Esophagus squamous epithelium (tissue), 5 donors: ENCODE results near the gene MESP1. TPM values are rescaled to one million over a fixed set of nuclear protein-coding genes. Genes with fewer than 3 reads are reported as not detected.

Experiments
- DNase-seq: peaks from one replicate; lab custom pipeline; 2025; lab: John Stamatoyannopoulos, UW
- H3K27ac ChIP-seq, 4 donors: fragments of 200-600 bp; sonication (generic); one replicate each; pipeline ENCODE4 v1.5.1; 2016 to 2019; ENCODE audit warnings: mild to moderate bottlenecking in 1 of 4
- H3K27me3 ChIP-seq, 4 donors: fragments of 200-600 bp; sonication (generic); 1 replicate in 3 of 4; 2 replicates in 1 of 4; pipeline versions ENCODE4 v1.5.1 to v1.6.0; 2017 to 2021; ENCODE audit warnings: antibody characterized with exemption in 1 of 4
- H3K36me3 ChIP-seq, 3 donors: fragments of 200-600 bp; sonication (generic); one replicate each; pipeline ENCODE4 v1.5.1; 2016 to 2019
- H3K4me1 ChIP-seq, 3 donors: fragments of 200-600 bp; sonication (generic); one replicate each; pipeline ENCODE4 v1.5.1; 2017 to 2019
- H3K4me3 ChIP-seq, 4 donors: fragments of 200-600 bp; sonication (generic); 1 replicate in 3 of 4; 2 replicates in 1 of 4; pipeline ENCODE4 v1.5.1; 2016 to 2019; ENCODE audit warnings: mild to moderate bottlenecking in 2 of 4, moderate library complexity in 1 of 4
- H3K9me3 ChIP-seq, 3 donors: fragments of 200-600 bp; sonication (generic); one replicate each; pipeline ENCODE4 v1.5.1; 2016 to 2019
- CTCF ChIP-seq, 6 experiments: fragments of 450-650 bp in 4 of 6; fragments of 200-600 bp in 2 of 6; sonication (generic) in 2 of 6; IDR thresholded peaks; one replicate each; pipeline ENCODE4 v1.5.1; 2016 to 2019; ENCODE audit warnings: antibody characterized with exemption in 6 of 6, mild to moderate bottlenecking in 4 of 6, moderate library complexity in 4 of 6
- POLR2A ChIP-seq, 4 donors: fragments of 450-650 bp; IDR thresholded peaks; one replicate each; pipeline ENCODE4 v1.6.1; 2017; ENCODE audit warnings: antibody characterized with exemption in 4 of 4, mild to moderate bottlenecking in 4 of 4, moderate library complexity in 3 of 4
- WGBS, 2 donors: methylation state at CpG; one replicate each; pipeline ENCODE4 v1.1.5; 2018; 5-methylcytosine and 5-hydroxymethylcytosine counted together
- intact Hi-C: fragments of 100-400 bp; cut with DNase I; formaldehyde crosslinking; loops from one replicate; pipeline ENCODE4 v1.15.0; 2022
- total RNA-seq, 4 donors: library from RNA; depleted of rRNA; stranded (reverse); fragments of >200 nt; gene quantifications; one replicate each; pipeline ENCODE4 v1.1.0, GENCODE V29; 2016
- donor health status: DM: yes; HTN: yes; CAD: no.

The MESP1 gene
- total RNA-seq, 4 donors from 2014 or later = 0.23 to 0.42 TPM; not detected in 2

GRCh38 chr15:89775815-89776214 lies 24.8 kb upstream of the MESP1 start:
- DNase-seq = no peak
- Histone ChIP-seq H3K4me1 (peaks cover 25 to 85% (median 27%) of the 10 kb centered on the region in 3 donors), H3K27ac (peak overlapping the region in 3 of 4 donors; percentile 56 to 74 (median 61)), H3K4me3 (peak overlapping the region in 3 of 4 donors; percentile 41 to 65 (median 48)), H3K27me3 (no peaks in the 10 kb centered on the region), H3K36me3 (no peaks in the 10 kb centered on the region), H3K9me3 (no peaks in the 10 kb centered on the region)
- WGBS, 2 donors = 67% methylated on average over 8 of the region's 14 CpGs; no CpG with 5 or more reads in 1 of the 2 donors
- intact Hi-C loops = no loop called here
- no peak for TF ChIP-seq CTCF (IDR thresholded peaks at IDR 0.05)
- no peak for TF ChIP-seq POLR2A (IDR thresholded peaks at IDR 0.05)

GRCh38 chr15:89774492-89774891 lies 23.4 kb upstream of the MESP1 start:
- peaks cover 20 to 73% (median 21%) of the 10 kb centered on the region in 3 donors for H3K4me1 ChIP-seq
- H3K9me3 ChIP-seq = no peaks in the 10 kb centered on the region
- no peaks in the 10 kb centered on the region for H3K27me3 ChIP-seq
- TF ChIP-seq CTCF (IDR thresholded peaks at IDR 0.05) (no peak), POLR2A (IDR thresholded peaks at IDR 0.05) (no peak)
- H3K4me3 ChIP-seq = no peak overlapping the region
- H3K27ac ChIP-seq = peak overlapping the region; percentile 31 to 69 (median 45)
- DNase-seq = no peak
- H3K36me3 ChIP-seq = no peaks in the 10 kb centered on the region
- intact Hi-C loops = no loop called here
- WGBS, 2 donors = 37 to 81% methylated on average over 4 to 5 of the region's 5 CpGs

- intact Hi-C loops = no loop called here
- DNase-seq = no peak
- H3K4me1 ChIP-seq = peaks cover 16 to 59% (median 17%) of the 10 kb centered on the region in 3 donors
- H3K9me3 ChIP-seq = no peaks in the 10 kb centered on the region
- H3K27ac ChIP-seq = peak overlapping the region in 1 of 4 donors; percentile 69
- H3K27me3 ChIP-seq = no peaks in the 10 kb centered on the region
- 46 to 60% methylated on average over 3 of the region's 3 CpGs for WGBS, 2 donors
- H3K36me3 ChIP-seq = no peaks in the 10 kb centered on the region
- no peak overlapping the region for H3K4me3 ChIP-seq
- TF ChIP-seq POLR2A (IDR thresholded peaks at IDR 0.05) (no peak), CTCF (IDR thresholded peaks at IDR 0.05) (peak in 4 of 6 experiments; percentile 17 to 53 (median 40))
Measured at GRCh38 chr15:89772932-89773583, 22.0 kb upstream of the MESP1 start.

GRCh38 chr15:89770041-89770440 lies 19.0 kb upstream of the MESP1 start:
- Histone ChIP-seq H3K27ac (no peak overlapping the region), H3K9me3 (no peaks in the 10 kb centered on the region), H3K27me3 (no peaks in the 10 kb centered on the region), H3K36me3 (no peaks in the 10 kb centered on the region), H3K4me3 (no peak overlapping the region), H3K4me1 (peaks cover 0 to 46% (median 4%) of the 10 kb centered on the region in 3 donors)
- TF ChIP-seq CTCF (IDR thresholded peaks at IDR 0.05) = no peak
- TF ChIP-seq POLR2A (IDR thresholded peaks at IDR 0.05) = no peak
- DNase-seq = no peak
- 34 to 46% methylated on average over 3 of the region's 3 CpGs for WGBS, 2 donors
- intact Hi-C loops = no loop called here

GRCh38 chr15:89769366-89769765 lies 18.3 kb upstream of the MESP1 start:
- TF ChIP-seq POLR2A (IDR thresholded peaks at IDR 0.05) (no peak), CTCF (IDR thresholded peaks at IDR 0.05) (no peak)
- Histone ChIP-seq H3K36me3 (no peaks in the 10 kb centered on the region), H3K27me3 (no peaks in the 10 kb centered on the region), H3K9me3 (no peaks in the 10 kb centered on the region), H3K4me1 (peaks cover 0 to 40% (median 4%) of the 10 kb centered on the region in 3 donors), H3K4me3 (no peak overlapping the region), H3K27ac (no peak overlapping the region)
- intact Hi-C loops = loop anchor here (10.0 kb wide), 1 partner anchor 315 kb away; no protein-coding TSS in a partner anchor
- WGBS, 2 donors = 78 to 79% methylated on average over 3 of the region's 3 CpGs
- no peak for DNase-seq
